AG09319 (cell line): ENCODE measurements around the gene PDK4.

Source experiments
- DNase-seq: peaks from one replicate; pipeline ENCODE4 v3.0.0-alpha.2; 2010; ENCODE audit warnings: low read depth; ENCODE audit errors: extremely low read depth
- CTCF ChIP-seq: IDR thresholded peaks from 2 replicates; pipeline ENCODE4 v1.5.1; 2011; ENCODE audit warnings: low read depth, mild to moderate bottlenecking, inconsistent platforms, low read length, moderate library complexity

Gene PDK4

GRCh38 chr7:95596198-95597063, at the start of gene PDK4:
PDK4 (minus strand) TSS chr7:95596516; CDS start chr7:95596293, 223 bp downstream.
- peak; percentile 10 for DNase-seq
- no peak; the same call in 1 of the 2 replicates for TF ChIP-seq CTCF

- TF ChIP-seq CTCF = no peak
- DNase-seq = no peak
These were observed 45.9 kb upstream of the PDK4 start for GRCh38 chr7:95642173-95642572.

GRCh38 chr7:95636140-95636940, 40.0 kb upstream of the PDK4 start:
- no peak for DNase-seq
- no peak for TF ChIP-seq CTCF

GRCh38 chr7:95632609-95633008, 36.3 kb upstream of the PDK4 start:
- DNase-seq = no peak
- TF ChIP-seq CTCF = no peak

GRCh38 chr7:95631527-95631926, 35.2 kb upstream of the PDK4 start:
- no peak for DNase-seq
- TF ChIP-seq CTCF = no peak

GRCh38 chr7:95630702-95631458, 34.6 kb upstream of the PDK4 start:
- TF ChIP-seq CTCF = no peak
- DNase-seq = no peak
